SK-N-SH treated with all-trans-retinoic acid at 6 μM for 48 hours (cell line): ENCODE measurements around the gene GRB14.

Source experiments
- ATAC-seq: fragments of 200-7000 bp; cut with Tn5 transposase; 3 replicates; pipeline ENCODE4 v1.9.1; 2020; ENCODE audit warnings: mild to moderate bottlenecking, moderate library complexity
- ARNTL ChIP-seq: fragments of 450-650 bp; formaldehyde crosslinking; IDR thresholded peaks from 2 replicates; pipeline ENCODE4 v1.5.0; 2020; ENCODE audit warnings: low read depth, mild to moderate bottlenecking, moderate library complexity, borderline replicate concordance
- CSDC2 ChIP-seq: fragments of 250-450 bp; sonication (Bioruptor Pico); IDR thresholded peaks from 2 replicates; pipeline ENCODE4 v1.5.0; 2020; ENCODE audit warnings: mild to moderate bottlenecking, moderate library complexity
- ESRRG ChIP-seq: fragments of 250-450 bp; sonication (Bioruptor Pico); IDR thresholded peaks from 2 replicates; pipeline ENCODE4 v1.6.1; 2021; ENCODE audit warnings: mild to moderate bottlenecking
- GLIS3 ChIP-seq: fragments of 250-450 bp; sonication (Bioruptor Pico); IDR thresholded peaks from 2 replicates; pipeline ENCODE4 v1.5.0; 2020; ENCODE audit warnings: mild to moderate bottlenecking, moderate library complexity
- ISL1 ChIP-seq: fragments of 250-450 bp; sonication (Bioruptor Pico); IDR thresholded peaks from 2 replicates; pipeline ENCODE4 v2.1.2; 2022; ENCODE audit warnings: mild to moderate bottlenecking, moderate library complexity
- OSR1 ChIP-seq: fragments of 250-450 bp; sonication (Bioruptor Pico); IDR thresholded peaks from 2 replicates; pipeline ENCODE4 v1.8.0; 2022; ENCODE audit warnings: moderate library complexity, mild to moderate bottlenecking, inconsistent platforms
- POU6F1 ChIP-seq: fragments of 250-450 bp; sonication (Bioruptor Pico); IDR thresholded peaks from 2 replicates; pipeline ENCODE4 v1.8.0; 2021; ENCODE audit warnings: low read depth, mild to moderate bottlenecking, moderate library complexity, borderline replicate concordance
- PPARA ChIP-seq: fragments of 250-450 bp; sonication (Bioruptor Pico); IDR thresholded peaks from 2 replicates; pipeline ENCODE4 v1.5.0; 2020; ENCODE audit warnings: mild to moderate bottlenecking, borderline replicate concordance
- RARB ChIP-seq: fragments of 250-450 bp; sonication (Bioruptor Pico); IDR thresholded peaks from 2 replicates; pipeline ENCODE4 v1.8.0; 2021; ENCODE audit warnings: mild to moderate bottlenecking, moderate library complexity
- SNAI2 ChIP-seq: fragments of 250-450 bp; sonication (Bioruptor Pico); IDR thresholded peaks from 2 replicates; pipeline ENCODE4 v1.5.0; 2020; ENCODE audit warnings: mild to moderate bottlenecking, moderate library complexity
- TCF4 ChIP-seq: fragments of 250-450 bp; sonication (Bioruptor Pico); IDR thresholded peaks from 2 replicates; pipeline ENCODE4 v1.8.0; 2021; ENCODE audit warnings: mild to moderate bottlenecking, moderate library complexity, borderline replicate concordance
- TOX ChIP-seq: fragments of 250-450 bp; sonication (Bioruptor Pico); IDR thresholded peaks from 2 replicates; pipeline ENCODE4 v1.8.0; 2021; ENCODE audit warnings: mild to moderate bottlenecking, moderate library complexity, borderline replicate concordance
- TSHZ2 ChIP-seq: fragments of 250-450 bp; sonication (Bioruptor Pico); IDR thresholded peaks from 2 replicates; pipeline ENCODE4 v1.5.0; 2020; ENCODE audit warnings: mild to moderate bottlenecking, moderate library complexity
- ZC3H10 ChIP-seq: fragments of 250-450 bp; sonication (Bioruptor Pico); IDR thresholded peaks from 2 replicates; pipeline ENCODE4 v1.5.1; 2021; ENCODE audit warnings: mild to moderate bottlenecking, moderate library complexity
- ZFP3 ChIP-seq: fragments of 250-450 bp; sonication (Bioruptor Pico); IDR thresholded peaks from 2 replicates; pipeline ENCODE4 v1.5.0; 2020; ENCODE audit warnings: mild to moderate bottlenecking, moderate library complexity
- ZFP30 ChIP-seq: fragments of 450-650 bp; formaldehyde crosslinking; IDR thresholded peaks from 2 replicates; pipeline ENCODE4 v1.5.0; 2022; ENCODE audit warnings: mild to moderate bottlenecking, moderate library complexity
- ZNF565 ChIP-seq: fragments of 450-650 bp; formaldehyde crosslinking; conservative IDR thresholded peaks from 2 replicates; pipeline ENCODE4 v1.5.0; 2020; ENCODE audit warnings: low read depth, mild to moderate bottlenecking, moderate library complexity
- ZNF70 ChIP-seq: fragments of 450-650 bp; formaldehyde crosslinking; IDR thresholded peaks from 2 replicates; pipeline ENCODE4 v1.5.0; 2020; ENCODE audit warnings: mild to moderate bottlenecking, moderate library complexity
- ZNF8 ChIP-seq: fragments of 450-650 bp; formaldehyde crosslinking; IDR thresholded peaks from 2 replicates; pipeline ENCODE4 v1.5.0; 2020; ENCODE audit warnings: mild to moderate bottlenecking, moderate library complexity
- TF ChIP-seq, protein P1 (sequence below): fragments of 250-450 bp; sonication (Bioruptor Pico); IDR thresholded peaks from 2 replicates; pipeline ENCODE4 v1.8.0; 2020; ENCODE audit warnings: mild to moderate bottlenecking, moderate library complexity, borderline replicate concordance
- TF ChIP-seq, protein P2 (sequence below): fragments of 250-450 bp; sonication (Bioruptor Pico); IDR thresholded peaks from 2 replicates; pipeline ENCODE4 v1.5.1; 2020; ENCODE audit warnings: low read depth, mild to moderate bottlenecking, moderate library complexity
- TF ChIP-seq, protein P3 (sequence below): fragments of 250-450 bp; sonication (Bioruptor Pico); IDR thresholded peaks from 2 replicates; pipeline ENCODE4 v1.5.1; 2021; ENCODE audit warnings: mild to moderate bottlenecking, moderate library complexity

Gene GRB14

GRCh38 chr2:164560902-164561301 is 60.4 kb downstream of the GRB14 start (continued):
- TF ChIP-seq SNAI2: no peak

DNA sequence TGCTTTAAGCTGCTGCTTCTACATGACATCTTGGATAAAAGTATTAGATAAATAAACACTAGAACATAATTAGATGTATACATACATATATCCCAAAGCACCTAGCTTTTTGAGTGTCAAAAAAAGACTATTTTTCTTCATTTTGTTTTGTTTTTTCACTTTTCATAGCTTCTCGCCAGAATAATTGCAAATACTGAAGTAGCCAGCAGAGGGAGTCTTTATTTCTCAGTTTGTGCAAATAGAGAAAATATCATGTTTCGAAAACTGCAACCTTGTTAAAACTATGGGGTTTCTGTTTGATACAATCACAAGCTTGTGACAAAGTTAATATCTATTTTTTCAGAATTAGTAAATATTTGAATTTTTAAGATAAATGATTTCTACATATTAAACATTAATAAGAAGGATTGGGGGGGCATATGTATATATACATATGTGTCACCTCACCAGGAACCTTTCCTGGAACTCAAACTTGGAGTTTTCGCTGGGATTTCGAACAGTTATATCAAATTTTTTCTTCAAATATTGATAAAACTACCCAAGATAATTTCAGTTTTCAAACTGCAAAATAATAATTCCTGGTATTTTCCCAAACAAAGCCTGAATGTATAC is 61.0 kb downstream of the GRB14 start:
- peak; percentile 47; the same call in 2 of the 3 replicates for ATAC-seq
- no peak for TF ChIP-seq TSHZ2
- no peak for TF ChIP-seq ZC3H10 (CRISPR knock-in tag)
- no peak for TF ChIP-seq CSDC2 (CRISPR knock-in tag)
- TF ChIP-seq ESRRG: no peak
- TF ChIP-seq, protein P1, sequence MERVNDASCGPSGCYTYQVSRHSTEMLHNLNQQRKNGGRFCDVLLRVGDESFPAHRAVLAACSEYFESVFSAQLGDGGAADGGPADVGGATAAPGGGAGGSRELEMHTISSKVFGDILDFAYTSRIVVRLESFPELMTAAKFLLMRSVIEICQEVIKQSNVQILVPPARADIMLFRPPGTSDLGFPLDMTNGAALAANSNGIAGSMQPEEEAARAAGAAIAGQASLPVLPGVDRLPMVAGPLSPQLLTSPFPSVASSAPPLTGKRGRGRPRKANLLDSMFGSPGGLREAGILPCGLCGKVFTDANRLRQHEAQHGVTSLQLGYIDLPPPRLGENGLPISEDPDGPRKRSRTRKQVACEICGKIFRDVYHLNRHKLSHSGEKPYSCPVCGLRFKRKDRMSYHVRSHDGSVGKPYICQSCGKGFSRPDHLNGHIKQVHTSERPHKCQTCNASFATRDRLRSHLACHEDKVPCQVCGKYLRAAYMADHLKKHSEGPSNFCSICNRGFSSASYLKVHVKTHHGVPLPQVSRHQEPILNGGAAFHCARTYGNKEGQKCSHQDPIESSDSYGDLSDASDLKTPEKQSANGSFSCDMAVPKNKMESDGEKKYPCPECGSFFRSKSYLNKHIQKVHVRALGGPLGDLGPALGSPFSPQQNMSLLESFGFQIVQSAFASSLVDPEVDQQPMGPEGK (CRISPR knock-in tag): no peak
- no peak for TF ChIP-seq TCF4 (CRISPR knock-in tag)
- no peak for TF ChIP-seq RARB (CRISPR knock-in tag)
- TF ChIP-seq ZNF565 (CRISPR knock-in tag): no peak
- TF ChIP-seq ZFP30 (CRISPR knock-in tag): no peak
- TF ChIP-seq SNAI2: no peak
- no peak for TF ChIP-seq OSR1 (CRISPR knock-in tag)
- TF ChIP-seq POU6F1 (CRISPR knock-in tag): no peak
- no peak for TF ChIP-seq ISL1
- TF ChIP-seq, protein P2, sequence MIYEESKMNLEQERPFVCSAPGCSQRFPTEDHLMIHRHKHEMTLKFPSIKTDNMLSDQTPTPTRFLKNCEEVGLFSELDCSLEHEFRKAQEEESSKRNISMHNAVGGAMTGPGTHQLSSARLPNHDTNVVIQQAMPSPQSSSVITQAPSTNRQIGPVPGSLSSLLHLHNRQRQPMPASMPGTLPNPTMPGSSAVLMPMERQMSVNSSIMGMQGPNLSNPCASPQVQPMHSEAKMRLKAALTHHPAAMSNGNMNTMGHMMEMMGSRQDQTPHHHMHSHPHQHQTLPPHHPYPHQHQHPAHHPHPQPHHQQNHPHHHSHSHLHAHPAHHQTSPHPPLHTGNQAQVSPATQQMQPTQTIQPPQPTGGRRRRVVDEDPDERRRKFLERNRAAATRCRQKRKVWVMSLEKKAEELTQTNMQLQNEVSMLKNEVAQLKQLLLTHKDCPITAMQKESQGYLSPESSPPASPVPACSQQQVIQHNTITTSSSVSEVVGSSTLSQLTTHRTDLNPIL (CRISPR knock-in tag): no peak
- TF ChIP-seq ZNF70 (CRISPR knock-in tag): no peak
- TF ChIP-seq GLIS3 (CRISPR knock-in tag): no peak
- TF ChIP-seq PPARA (CRISPR knock-in tag): no peak

DNA sequence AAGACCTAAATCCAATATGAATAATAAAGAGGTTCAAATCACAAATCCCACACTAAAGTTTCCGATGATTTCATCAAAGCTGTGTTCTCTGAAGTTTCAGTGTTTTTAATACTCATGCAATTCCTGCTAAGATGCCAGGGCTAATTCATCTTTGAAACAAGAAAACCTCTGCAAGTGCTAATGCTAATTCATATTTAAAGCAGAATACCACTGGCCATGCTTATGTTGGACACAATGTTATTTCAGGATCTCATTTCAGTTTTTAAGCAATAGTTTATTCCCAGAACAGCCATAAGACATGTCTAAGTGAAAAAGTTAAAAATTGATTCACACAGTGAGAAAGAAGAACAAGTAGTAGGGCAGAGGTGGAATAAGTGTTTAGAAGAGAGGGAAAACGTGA is 62.8 kb downstream of the GRB14 start:
- TF ChIP-seq ARNTL (CRISPR knock-in tag) (no peak), ZNF70 (CRISPR knock-in tag) (no peak), ZNF8 (CRISPR knock-in tag) (no peak), ESRRG (no peak), ZNF565 (CRISPR knock-in tag) (no peak), TCF4 (CRISPR knock-in tag) (no peak), POU6F1 (CRISPR knock-in tag) (no peak), SNAI2 (no peak), TOX (CRISPR knock-in tag) (no peak), ZFP3 (CRISPR knock-in tag) (no peak), OSR1 (CRISPR knock-in tag) (no peak), ZC3H10 (CRISPR knock-in tag) (no peak), PPARA (CRISPR knock-in tag) (no peak)
- TF ChIP-seq, protein P3, sequence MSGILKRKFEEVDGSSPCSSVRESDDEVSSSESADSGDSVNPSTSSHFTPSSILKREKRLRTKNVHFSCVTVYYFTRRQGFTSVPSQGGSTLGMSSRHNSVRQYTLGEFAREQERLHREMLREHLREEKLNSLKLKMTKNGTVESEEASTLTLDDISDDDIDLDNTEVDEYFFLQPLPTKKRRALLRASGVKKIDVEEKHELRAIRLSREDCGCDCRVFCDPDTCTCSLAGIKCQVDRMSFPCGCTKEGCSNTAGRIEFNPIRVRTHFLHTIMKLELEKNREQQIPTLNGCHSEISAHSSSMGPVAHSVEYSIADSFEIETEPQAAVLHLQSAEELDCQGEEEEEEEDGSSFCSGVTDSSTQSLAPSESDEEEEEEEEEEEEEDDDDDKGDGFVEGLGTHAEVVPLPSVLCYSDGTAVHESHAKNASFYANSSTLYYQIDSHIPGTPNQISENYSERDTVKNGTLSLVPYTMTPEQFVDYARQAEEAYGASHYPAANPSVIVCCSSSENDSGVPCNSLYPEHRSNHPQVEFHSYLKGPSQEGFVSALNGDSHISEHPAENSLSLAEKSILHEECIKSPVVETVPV (CRISPR knock-in tag): no peak
- TF ChIP-seq, protein P1 (CRISPR knock-in tag): no peak
- no peak for ATAC-seq
